NB4 (cell line): ENCODE measurements around the gene TRAPPC10.

Source experiments
- CTCF ChIP-seq: IDR thresholded peaks from one replicate; pipeline ENCODE4 v1.5.1; 2012; ENCODE audit warnings: low read depth, low read length
- MAX ChIP-seq: IDR thresholded peaks from 2 replicates; pipeline ENCODE4 v1.6.1; 2011; ENCODE audit warnings: low read depth, low read length
- MYC ChIP-seq: IDR thresholded peaks from 2 replicates; pipeline ENCODE4 v1.6.1; 2011; ENCODE audit warnings: low read depth, low read length
- POLR2A ChIP-seq: IDR thresholded peaks from 2 replicates; pipeline ENCODE4 v1.6.1; 2011; ENCODE audit warnings: mild to moderate bottlenecking; ENCODE audit not compliant: insufficient read length; ENCODE audit errors: extremely low read depth

- no peak for TF ChIP-seq POLR2A
- TF ChIP-seq CTCF = no peak
- no peak for TF ChIP-seq MAX
- no peak for TF ChIP-seq MYC
Measured at GRCh38 chr21:43988016-43988415, 24.1 kb upstream of the TRAPPC10 start.
